Kasumi-1 (cell line): ENCODE measurements around the gene FAF1.

Source experiments
- DNase-seq, 2 experiments: peaks; one replicate each; lab custom pipeline; 2025; lab: John Stamatoyannopoulos, UW

Gene FAF1

GRCh38 chr1:50633465-50633864 lies 326.6 kb downstream of the FAF1 start:
- no peak for DNase-seq

GRCh38 chr1:50631161-50631560 lies 328.9 kb downstream of the FAF1 start:
- DNase-seq = no peak

GRCh38 chr1:50622259-50622658 lies 337.8 kb downstream of the FAF1 start:
- no peak for DNase-seq

DNA sequence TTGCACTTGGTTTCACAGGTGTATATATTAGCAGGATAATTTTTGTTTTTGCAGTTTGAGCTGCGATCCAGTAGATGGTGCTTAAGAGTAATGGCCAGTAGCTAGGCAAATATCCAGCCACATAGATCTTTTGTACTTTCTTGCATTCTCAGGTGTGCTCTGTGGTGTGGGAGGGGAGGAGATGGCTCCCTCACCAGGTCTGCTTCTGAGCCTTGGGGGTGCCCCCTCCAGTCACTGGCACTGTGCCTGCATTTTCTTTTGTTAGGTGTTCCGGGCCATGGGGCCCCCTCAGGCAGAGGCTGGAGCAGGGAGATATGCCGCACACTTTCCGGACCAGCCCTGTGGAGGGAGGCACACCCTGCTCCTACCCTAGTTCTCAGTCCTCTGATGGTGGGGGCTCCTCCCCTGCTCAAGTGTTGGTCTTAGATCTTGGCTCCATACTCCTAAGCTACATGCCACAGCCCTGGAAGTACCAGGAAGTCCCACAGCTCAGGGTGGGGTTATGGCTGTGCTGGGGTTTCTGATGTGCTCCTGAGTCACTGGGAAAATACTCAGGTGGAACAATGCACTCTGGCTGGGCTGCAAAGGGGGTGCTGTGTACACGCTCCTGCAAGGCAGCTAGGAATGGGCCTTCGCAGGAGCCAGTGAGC lies 339.3 kb downstream of the FAF1 start:
- DNase-seq = peak; percentile 20 to 29

- no peak for DNase-seq
These were observed 344.9 kb downstream of the FAF1 start for GRCh38 chr1:50615036-50615750.

DNA sequence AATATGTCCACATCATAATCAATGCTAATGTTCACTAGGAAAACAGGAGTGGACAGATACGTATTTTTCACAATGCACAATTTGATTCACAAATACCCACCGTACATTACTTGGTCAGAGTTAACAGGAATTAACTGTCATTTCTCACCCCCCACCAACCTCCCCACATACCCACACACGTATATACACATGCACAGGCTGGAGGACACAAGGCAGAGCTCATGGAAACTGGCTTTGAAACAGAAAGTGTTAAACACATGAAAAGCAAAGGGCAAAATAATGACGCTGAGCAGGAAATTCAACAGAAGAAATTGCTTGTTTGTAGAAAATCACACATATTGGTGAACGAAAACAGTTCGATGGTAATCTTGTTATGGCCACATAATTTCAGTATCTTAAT lies 348.4 kb downstream of the FAF1 start:
- no peak for DNase-seq

GRCh38 chr1:50610563-50610962 lies 349.5 kb downstream of the FAF1 start:
- no peak for DNase-seq

- DNase-seq = no peak
These were observed 350.6 kb downstream of the FAF1 start for GRCh38 chr1:50609508-50609907.

DNA sequence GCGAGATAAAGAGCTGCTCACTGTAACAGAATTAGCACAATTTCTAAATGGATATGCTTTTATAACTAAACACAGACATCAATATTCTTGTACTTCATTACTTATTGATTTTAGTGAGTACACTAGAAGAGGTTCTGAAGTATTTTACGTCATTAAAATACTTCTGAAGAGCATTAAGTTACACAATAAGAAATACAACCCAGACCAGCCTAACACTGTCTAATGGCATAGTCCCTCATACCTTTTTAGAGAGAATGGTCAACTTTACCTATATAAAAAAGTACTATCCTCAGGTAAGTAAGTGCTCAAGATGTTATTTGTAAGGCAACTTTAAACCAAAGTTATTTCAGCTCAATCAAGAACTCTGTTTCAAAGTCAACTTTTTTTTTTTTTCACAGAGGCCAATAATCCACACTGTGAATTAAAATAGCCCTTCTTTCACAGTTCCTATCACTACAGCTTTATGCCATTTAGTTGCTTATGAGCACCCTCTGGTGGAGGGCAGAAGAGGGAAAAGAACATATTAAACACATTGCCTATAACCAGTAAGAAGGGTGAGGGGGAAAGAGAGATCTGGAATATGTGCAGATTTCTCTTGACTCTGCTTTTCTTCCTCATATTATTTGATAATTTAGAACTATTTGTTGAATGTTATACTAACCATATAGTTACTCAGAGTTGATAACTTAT lies 354.7 kb downstream of the FAF1 start:
- DNase-seq = peak; percentile 58 to 75

DNA sequence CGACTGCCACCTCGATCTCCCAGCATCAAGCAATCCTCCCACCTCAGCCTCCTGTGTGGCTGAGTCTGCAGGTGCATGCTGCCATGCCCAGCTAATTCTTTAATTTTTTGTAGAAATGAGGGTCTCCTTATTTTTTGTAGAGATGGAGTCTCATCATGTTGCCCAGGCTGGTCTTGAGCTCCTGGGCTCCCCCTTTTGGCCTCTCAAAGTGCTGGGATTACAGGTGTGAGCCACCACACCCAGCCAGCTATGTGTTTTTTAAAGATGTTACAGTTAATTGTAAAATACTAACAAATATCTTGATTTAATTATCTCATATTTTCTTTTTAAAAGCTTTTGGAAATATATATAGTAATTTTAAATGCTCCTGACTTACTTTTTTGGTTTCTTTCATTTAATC lies 355.5 kb downstream of the FAF1 start:
- DNase-seq = no peak

DNA sequence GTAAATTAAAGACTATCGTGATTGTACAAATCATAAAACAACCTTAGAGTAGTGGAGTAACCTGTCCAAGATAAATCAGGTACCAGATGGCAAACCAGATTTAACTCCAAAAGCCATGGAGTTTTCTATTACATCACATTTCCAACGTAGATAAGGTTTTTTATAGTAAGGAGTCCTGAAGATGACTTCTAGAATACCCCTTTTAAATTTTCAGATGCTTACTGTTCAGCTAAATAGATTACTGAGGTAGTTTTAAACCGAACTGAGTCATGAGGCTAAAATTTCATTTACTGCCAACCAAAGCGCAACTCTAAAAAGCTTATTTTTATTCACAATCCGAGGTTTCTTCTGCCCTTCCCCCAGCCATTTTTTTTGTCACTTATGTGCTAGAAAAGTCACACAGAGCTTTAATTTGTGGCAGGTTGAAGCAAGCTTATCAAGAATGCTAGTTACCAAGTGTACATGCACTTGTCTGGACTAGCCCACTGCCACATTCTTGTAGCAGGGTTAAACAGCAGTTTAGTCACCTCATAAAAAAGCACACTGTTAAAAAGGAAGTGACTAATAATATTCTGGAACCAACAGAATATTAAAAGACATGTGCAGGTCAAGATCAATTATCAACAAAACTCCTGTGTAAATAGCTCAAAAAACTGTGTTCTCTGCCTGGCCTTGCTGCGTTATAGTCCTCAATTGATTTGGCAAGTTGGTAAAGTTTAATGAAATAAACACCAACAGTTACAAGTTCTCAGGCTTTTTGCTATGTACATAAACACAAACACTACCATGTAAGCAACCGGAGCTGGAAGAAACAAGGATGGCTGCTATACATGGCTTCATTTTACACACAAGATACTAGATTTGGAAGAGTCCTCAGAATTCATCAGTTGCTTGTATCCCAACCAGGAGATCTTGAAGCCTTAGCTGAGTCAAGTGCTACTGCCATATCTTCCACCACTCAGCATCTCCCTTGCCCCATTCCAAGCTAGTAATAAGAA lies 356.5 kb downstream of the FAF1 start:
- DNase-seq = no peak

- no peak for DNase-seq
These were observed 360.5 kb downstream of the FAF1 start for GRCh38 chr1:50599546-50599945.

DNA sequence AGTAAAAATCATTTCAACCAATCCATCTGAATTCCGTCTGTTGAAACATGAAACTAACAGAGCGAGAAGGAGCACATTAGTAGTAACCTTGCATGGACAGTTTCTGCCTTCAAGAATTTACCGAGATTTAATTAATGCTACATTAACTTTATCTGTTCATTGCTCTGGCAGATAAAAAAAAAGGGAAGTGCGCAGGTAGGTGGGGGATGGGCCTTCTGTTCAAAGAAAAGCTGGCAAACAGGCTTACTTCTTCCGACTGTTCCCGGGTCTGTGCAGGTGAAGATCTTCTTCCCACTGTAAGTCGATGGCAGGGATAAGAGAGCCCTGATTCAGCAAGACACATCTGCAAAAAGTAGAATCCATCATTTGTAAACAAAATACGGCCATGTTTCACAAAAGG lies 364.2 kb downstream of the FAF1 start:
- no peak for DNase-seq

- DNase-seq = peak in 1 of 2 experiments; percentile 4
These were observed 366.6 kb downstream of the FAF1 start for GRCh38 chr1:50593515-50593914.

DNA sequence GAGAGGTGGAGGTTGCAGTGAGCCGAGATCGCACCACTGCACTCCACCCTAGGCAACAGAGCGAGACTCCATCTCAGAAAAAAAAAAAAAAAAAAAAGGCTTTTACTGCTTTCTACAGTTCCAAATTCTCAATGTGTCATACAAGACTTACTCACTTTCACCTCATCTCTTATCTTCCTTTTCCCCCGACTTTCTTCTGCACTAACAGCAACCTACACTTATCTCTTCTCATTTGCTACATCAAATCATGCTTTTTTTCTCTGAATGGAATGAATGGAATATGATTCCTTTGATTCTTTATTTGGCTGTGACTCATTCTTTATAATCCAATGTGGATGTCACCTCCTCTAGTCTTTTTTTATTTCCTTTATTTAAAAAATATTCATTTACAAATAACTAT lies 368.5 kb downstream of the FAF1 start:
- no peak for DNase-seq

- DNase-seq = no peak
These were observed 377.7 kb downstream of the FAF1 start for GRCh38 chr1:50582346-50582745.

GRCh38 chr1:50570066-50570468 lies 390.0 kb downstream of the FAF1 start:
- no peak for DNase-seq

GRCh38 chr1:50568782-50569181 lies 391.3 kb downstream of the FAF1 start:
- DNase-seq = no peak

- DNase-seq = no peak
These were observed 393.7 kb downstream of the FAF1 start for GRCh38 chr1:50566405-50566804.

GRCh38 chr1:50564417-50564816 lies 395.6 kb downstream of the FAF1 start:
- no peak for DNase-seq

DNA sequence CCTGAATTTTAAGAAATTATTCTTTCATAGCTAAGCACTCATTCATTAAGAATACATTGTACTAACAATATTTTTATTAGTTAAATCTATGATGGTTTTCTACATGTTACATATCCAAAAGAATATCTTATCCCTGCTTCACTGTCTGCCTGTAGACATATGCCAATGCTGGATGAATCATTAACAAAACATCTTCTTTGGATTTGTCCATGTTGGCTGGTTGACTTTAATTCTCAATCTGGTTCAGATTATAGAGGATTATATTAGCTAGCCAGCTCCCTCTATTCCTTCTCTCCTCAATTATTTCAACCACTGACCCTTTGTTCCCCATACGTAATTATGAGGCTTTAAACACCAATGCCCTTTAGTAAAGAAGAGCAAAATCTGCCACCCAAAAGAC lies 398.0 kb downstream of the FAF1 start:
- DNase-seq = no peak

DNA sequence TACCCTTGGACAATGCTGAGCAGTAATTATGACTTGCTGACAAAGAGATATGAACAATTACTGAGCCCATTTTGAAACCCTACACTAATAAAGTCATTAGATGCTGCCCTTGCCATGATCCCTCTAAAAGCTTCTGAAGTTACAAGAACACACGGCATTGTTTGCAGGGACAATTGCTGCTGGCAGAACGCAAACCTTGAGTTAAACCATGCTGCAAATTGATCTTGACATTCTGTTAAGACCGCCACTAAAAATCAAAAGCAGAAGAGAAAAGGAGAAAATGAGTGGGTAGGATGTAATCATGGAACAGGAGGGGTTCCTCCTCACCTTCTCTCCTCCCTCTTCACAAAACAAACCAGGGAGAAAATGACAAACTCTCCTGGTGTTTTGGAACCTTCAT lies 400.6 kb downstream of the FAF1 start:
- DNase-seq = no peak
